Lung (tissue), 12 donors: ENCODE results near the gene ENTREP1. TPM values are rescaled to one million over a fixed set of nuclear protein-coding genes. Genes with fewer than 3 reads are reported as not detected.

Experiments
- ATAC-seq: fragments of 200-7000 bp; cut with Tn5 transposase; one replicate; pipeline ENCODE4 v1.9.1; 2020; ENCODE audit warnings: moderate number of reproducible peaks; ENCODE audit not compliant: insufficient read depth, low FRiP score
- DNase-seq, 3 donors: peaks; one replicate each; pipeline ENCODE4 v3.0.0-alpha.2; 2013 to 2017
- H3K27ac ChIP-seq, 2 donors: one replicate each; pipeline ENCODE4 v1.5.1; 2013; ENCODE audit warnings: mild to moderate bottlenecking in 2 of 2, moderate library complexity in 2 of 2, control low read depth in 1 of 2, inconsistent platforms in 1 of 2, low read depth in 1 of 2, low read length in 1 of 2
- H3K27me3 ChIP-seq, 3 donors: one replicate each; pipeline ENCODE4 v1.5.1; 2013; ENCODE audit warnings: low read length in 2 of 3; ENCODE audit not compliant: control insufficient read depth in 3 of 3, insufficient read depth in 3 of 3
- H3K36me3 ChIP-seq, 4 donors: one replicate each; pipeline ENCODE4 v1.5.1; 2013; ENCODE audit warnings: low read length in 4 of 4, mild to moderate bottlenecking in 1 of 4, moderate library complexity in 1 of 4; ENCODE audit not compliant: control insufficient read depth in 4 of 4, insufficient read depth in 4 of 4
- H3K4me1 ChIP-seq, 5 donors: one replicate each; pipeline ENCODE4 v1.5.1; 2013; ENCODE audit warnings: low read length in 5 of 5, mild to moderate bottlenecking in 2 of 5, moderate library complexity in 1 of 5; ENCODE audit not compliant: control insufficient read depth in 5 of 5, insufficient read depth in 5 of 5
- H3K4me3 ChIP-seq: one replicate; pipeline ENCODE4 v1.5.1; 2013; ENCODE audit warnings: mild to moderate bottlenecking, control low read depth, moderate library complexity
- H3K9ac ChIP-seq, 2 donors: one replicate each; pipeline ENCODE4 v1.5.1; 2013; ENCODE audit warnings: low read length in 2 of 2, control low read depth in 1 of 2; ENCODE audit not compliant: insufficient read depth in 1 of 2
- H3K9me3 ChIP-seq, 4 donors: one replicate each; pipeline ENCODE4 v1.5.1; 2013; ENCODE audit warnings: low read length in 3 of 4, mild to moderate bottlenecking in 1 of 4, moderate library complexity in 1 of 4; ENCODE audit not compliant: control insufficient read depth in 4 of 4, insufficient read depth in 3 of 4
- CTCF ChIP-seq: IDR thresholded peaks from 2 replicates; pipeline ENCODE4 v1.5.1; 2012; ENCODE audit warnings: mild to moderate bottlenecking; ENCODE audit errors: control extremely low read depth, extremely low read depth
- WGBS, 2 donors: extraction: QIAGEN DNeasy Blood & Tissue Kit; methylation state at CpG; one replicate each; pipeline ENCODE4 v1.1.7; 2013; 5-methylcytosine and 5-hydroxymethylcytosine counted together
- polyA plus RNA-seq, 2 donors: library from polyadenylated mRNA; stranded (reverse); fragments of 200-250 nt; gene quantifications; one replicate each; pipeline ENCODE4 v1.2.1, GENCODE V29; 2013
- total RNA-seq, 2 donors: library from RNA; depleted of rRNA in 1 of 2; stranded (reverse); fragments of >200 nt in 1 of 2; gene quantifications; one replicate each; pipeline ENCODE4 v1.2.1, GENCODE V29; 2014 to 2021
- donor health status: control.
- donor health status: control.
- donor health status: Bipolar disorder and iron deficiency.
- donor health status: healthy.
- donor health status: DM: yes; HTN: yes; CAD: no.

ENTREP1 gene
- total and polyA plus RNA-seq, 4 donors: 3.7 to 47.9 (median 18.3) TPM

GRCh38 chr9:69392826-69393225, 67.8 kb downstream of the ENTREP1 start:
- Histone ChIP-seq H3K4me1 (peaks cover 0 to 15% (median 5%) of the 10 kb centered on the region in 5 donors), H3K36me3 (peaks cover 0 to 3% (median 0%) of the 10 kb centered on the region in 4 donors), H3K9ac (no peak overlapping the region), H3K9me3 (no peaks in the 10 kb centered on the region), H3K27me3 (no peaks in the 10 kb centered on the region), H3K4me3 (no peak overlapping the region), H3K27ac (peak overlapping the region in 1 of 2 donors; percentile 61)
- ATAC-seq: no peak
- WGBS, 2 donors: 89 to 95% methylated on average over 5 of the region's 5 CpGs
- no peak for DNase-seq
- TF ChIP-seq CTCF: no peak

- ATAC-seq (no peak), DNase-seq (no peak)
- peaks cover 0 to 3% (median 0%) of the 10 kb centered on the region in 4 donors for H3K9me3 ChIP-seq
- no peaks in the 10 kb centered on the region for H3K27me3 ChIP-seq
- peak overlapping the region in 1 of 2 donors; percentile 61 for H3K27ac ChIP-seq
- 91% methylated on average over 6 of the region's 6 CpGs for WGBS, 2 donors
- peaks cover 0 to 15% (median 5%) of the 10 kb centered on the region in 5 donors for H3K4me1 ChIP-seq
- H3K4me3 ChIP-seq: no peak overlapping the region
- TF ChIP-seq CTCF: no peak
- H3K9ac ChIP-seq: no peak overlapping the region
- peaks cover 0 to 3% (median 0%) of the 10 kb centered on the region in 4 donors for H3K36me3 ChIP-seq
Observed at GRCh38 chr9:69393425-69393824, 68.4 kb downstream of the ENTREP1 start.

- Histone ChIP-seq H3K4me3 (no peak overlapping the region), H3K36me3 (no peaks in the 10 kb centered on the region), H3K9ac (no peak overlapping the region), H3K27me3 (no peaks in the 10 kb centered on the region), H3K9me3 (peaks cover 0 to 3% (median 0%) of the 10 kb centered on the region in 4 donors), H3K4me1 (peaks cover 0 to 15% (median 5%) of the 10 kb centered on the region in 5 donors), H3K27ac (no peak overlapping the region)
- no peak for TF ChIP-seq CTCF
- 88 to 89% methylated on average over 5 of the region's 5 CpGs for WGBS, 2 donors
- no peak for DNase-seq
- ATAC-seq: no peak
Observed at GRCh38 chr9:69395718-69396117, 70.7 kb downstream of the ENTREP1 start.

- Histone ChIP-seq H3K9ac (no peak overlapping the region), H3K4me1 (peaks cover 0 to 10% (median 5%) of the 10 kb centered on the region in 5 donors), H3K4me3 (no peak overlapping the region), H3K9me3 (peaks cover 0 to 3% (median 0%) of the 10 kb centered on the region in 4 donors), H3K36me3 (no peaks in the 10 kb centered on the region), H3K27ac (peak overlapping the region in 1 of 2 donors; percentile 9), H3K27me3 (no peaks in the 10 kb centered on the region)
- WGBS, 2 donors: 85 to 89% methylated on average over 2 of the region's 2 CpGs
- DNase-seq: no peak
- no peak for ATAC-seq
- TF ChIP-seq CTCF: no peak
Observed at GRCh38 chr9:69396759-69397158, 71.7 kb downstream of the ENTREP1 start.
